Body of pancreas (tissue), 4 donors: ENCODE results near the gene FIG4. TPM values are rescaled to one million over a fixed set of nuclear protein-coding genes. Genes with fewer than 3 reads are reported as not detected.

ENCODE experiments used
- ATAC-seq: fragments of 150-250 bp; one replicate; pipeline ENCODE4 v1.9.1; 2016
- DNase-seq, 4 donors: peaks; one replicate each; pipeline ENCODE4 v3.0.0-alpha.2; 2019
- H3K27ac ChIP-seq, 4 donors: fragments of 200-600 bp; sonication (generic); 1 replicate in 3 of 4; 2 replicates in 1 of 4; pipeline versions ENCODE4 v1.5.1 to v1.6.1; 2016 to 2019; ENCODE audit warnings: mild to moderate bottlenecking in 1 of 4, mixed read lengths in 1 of 4, moderate library complexity in 1 of 4
- H3K27me3 ChIP-seq, 2 donors: fragments of 200-600 bp; sonication (generic); one replicate each; pipeline ENCODE4 v1.6.0; 2016; ENCODE audit warnings: mild to moderate bottlenecking in 1 of 2
- H3K36me3 ChIP-seq, 2 donors: fragments of 200-600 bp; sonication (generic); replicated peaks in 1 of 2; 2 replicates each; pipeline ENCODE4 v1.5.1; 2016; ENCODE audit warnings: low read depth in 2 of 2; ENCODE audit not compliant: insufficient read depth in 1 of 2
- H3K4me1 ChIP-seq: fragments of 200-600 bp; sonication (generic); one replicate; pipeline ENCODE4 v1.6.0; 2016
- H3K4me3 ChIP-seq, 2 donors: fragments of 200-600 bp; sonication (generic); 1 replicate in 1 of 2; 2 replicates in 1 of 2; pipeline ENCODE4 v1.5.1; 2016 to 2019
- H3K9me3 ChIP-seq, 3 donors: fragments of 200-600 bp; sonication (generic); 1 replicate in 2 of 3; 2 replicates in 1 of 3; pipeline ENCODE4 v1.5.1; 2016
- CTCF ChIP-seq, 7 experiments: fragments of 450-650 bp in 4 of 7; fragments of 200-600 bp in 3 of 7; sonication (generic) in 3 of 7; IDR thresholded peaks; one replicate each; pipeline ENCODE4 v1.5.1; 2016 to 2019; ENCODE audit warnings: antibody characterized with exemption in 7 of 7
- POLR2A ChIP-seq, 3 donors: fragments of 450-650 bp; IDR thresholded peaks; one replicate each; pipeline ENCODE4 v1.6.1; 2016; ENCODE audit warnings: antibody characterized with exemption in 3 of 3, mild to moderate bottlenecking in 2 of 3
- WGBS, 2 donors: methylation state at CpG; one replicate each; pipeline ENCODE4 v1.1.5; 2017; 5-methylcytosine and 5-hydroxymethylcytosine counted together
- intact Hi-C: fragments of 100-400 bp; cut with DNase I; formaldehyde crosslinking; loops from one replicate; pipeline ENCODE4 v1.15.1; 2023
- total RNA-seq, 2 donors: library from RNA; depleted of rRNA; stranded (reverse); fragments of >200 nt; gene quantifications; one replicate each; pipeline ENCODE4 v1.1.0, GENCODE V29; 2016

Gene FIG4
- total RNA-seq, 2 donors from 2014 or later, result 9.3 to 24.7 TPM

GRCh38 chr6:109660526-109661320 lies 30.4 kb upstream of the FIG4 start:
- Histone ChIP-seq H3K9me3 (no peaks in the 10 kb centered on the region), H3K27me3 (no peaks in the 10 kb centered on the region), H3K36me3 (peaks cover 0 to 2% of the 10 kb centered on the region in 2 donors), H3K27ac (no peak overlapping the region), H3K4me3 (no peak overlapping the region), H3K4me1 (no peaks in the 10 kb centered on the region)
- intact Hi-C loops, result no loop called here
- no peak for ATAC-seq
- WGBS, 2 donors, result 52 to 78% methylated on average over 1 of the region's 1 CpG
- TF ChIP-seq POLR2A (IDR thresholded peaks at IDR 0.05) (no peak), CTCF (IDR thresholded peaks at IDR 0.05) (no peak)
- DNase-seq, result no peak

- TF ChIP-seq POLR2A (IDR thresholded peaks at IDR 0.05) (no peak), CTCF (IDR thresholded peaks at IDR 0.05) (no peak)
- Histone ChIP-seq H3K27me3 (no peaks in the 10 kb centered on the region), H3K4me3 (no peak overlapping the region), H3K9me3 (no peaks in the 10 kb centered on the region), H3K36me3 (peaks cover 0 to 2% of the 10 kb centered on the region in 2 donors), H3K27ac (no peak overlapping the region), H3K4me1 (no peaks in the 10 kb centered on the region)
- no peak for ATAC-seq
- WGBS, 2 donors, result 97% methylated on average over 2 of the region's 2 CpGs
- DNase-seq, result no peak
- intact Hi-C loops, result no loop called here
These were observed 28.9 kb upstream of the FIG4 start for GRCh38 chr6:109662192-109662591.

GRCh38 chr6:109669811-109670210 lies 21.3 kb upstream of the FIG4 start:
- no peaks in the 10 kb centered on the region for H3K4me1 ChIP-seq
- H3K4me3 ChIP-seq, result no peak overlapping the region
- intact Hi-C loops, result no loop called here
- H3K27me3 ChIP-seq, result no peaks in the 10 kb centered on the region
- 92 to 96% methylated on average over 4 of the region's 4 CpGs for WGBS, 2 donors
- H3K27ac ChIP-seq, result no peak overlapping the region
- TF ChIP-seq POLR2A (IDR thresholded peaks at IDR 0.05) (no peak), CTCF (IDR thresholded peaks at IDR 0.05) (no peak)
- H3K9me3 ChIP-seq, result no peaks in the 10 kb centered on the region
- no peaks in the 10 kb centered on the region for H3K36me3 ChIP-seq
- ATAC-seq (no peak), DNase-seq (no peak)

GRCh38 chr6:109671733-109672132 lies 19.4 kb upstream of the FIG4 start:
- H3K4me3 ChIP-seq, result no peak overlapping the region
- 85 to 90% methylated on average over 2 of the region's 2 CpGs for WGBS, 2 donors
- DNase-seq (no peak), ATAC-seq (no peak)
- H3K36me3 ChIP-seq, result no peaks in the 10 kb centered on the region
- H3K4me1 ChIP-seq, result no peaks in the 10 kb centered on the region
- no peaks in the 10 kb centered on the region for H3K9me3 ChIP-seq
- TF ChIP-seq POLR2A (IDR thresholded peaks at IDR 0.05), result no peak
- no peak for TF ChIP-seq CTCF (IDR thresholded peaks at IDR 0.05)
- no peak overlapping the region for H3K27ac ChIP-seq
- no peaks in the 10 kb centered on the region for H3K27me3 ChIP-seq
- intact Hi-C loops, result no loop called here

GRCh38 chr6:109672175-109672574 lies 18.9 kb upstream of the FIG4 start:
- no peak for TF ChIP-seq POLR2A (IDR thresholded peaks at IDR 0.05)
- no peak overlapping the region for H3K27ac ChIP-seq
- no peaks in the 10 kb centered on the region for H3K36me3 ChIP-seq
- DNase-seq (no peak), ATAC-seq (no peak)
- 95 to 100% methylated on average over 1 of the region's 1 CpG for WGBS, 2 donors
- no peaks in the 10 kb centered on the region for H3K9me3 ChIP-seq
- no peak overlapping the region for H3K4me3 ChIP-seq
- no peaks in the 10 kb centered on the region for H3K4me1 ChIP-seq
- intact Hi-C loops, result no loop called here
- no peaks in the 10 kb centered on the region for H3K27me3 ChIP-seq
